ENCODE data around the gene VSTM1. TPM values are rescaled to one million over a fixed set of nuclear protein-coding genes. Genes with fewer than 3 reads are reported as not detected.

The VSTM1 gene
- total and polyA plus RNA-seq, 2 of the 8 experiments (the other 6 are each of a cell fraction or from before 2014, with no cell fraction given), result 0.12 to 0.65 TPM

- peaks cover 0 to 5% (median 2%) of the 10 kb centered on the region in 4 experiments; a peak in 4 of 7 replicates for H3K4me1 ChIP-seq (replicated peaks in 1 of 4; ENCODE audit: control insufficient read depth in 3 of 4, insufficient read depth in 4 of 4, low read length in 3 of 4)
- no peaks in the 10 kb centered on the region for H3K36me3 ChIP-seq (ENCODE audit: control insufficient read depth in 2 of 4, insufficient read depth in 4 of 4, low read length in 3 of 4)
- FAIRE-seq, result no peak
- no peak overlapping the region for H3K14ac ChIP-seq (ENCODE audit: insufficient read length)
- no peak overlapping the region for H3K4me3 ChIP-seq (ENCODE audit: extremely low read depth in 1 of 4, insufficient read depth in 2 of 4, low read depth in 3 of 4, low read length in 4 of 4)
- H3K79me1 ChIP-seq (ENCODE audit: low read depth, low read length), result no peaks in the 10 kb centered on the region
- no peak overlapping the region for H3K56ac ChIP-seq (replicated peaks; ENCODE audit: insufficient read length, low read depth, low read length)
- peak overlapping the region in 1 of 2 experiments; percentile 51; a peak in 1 of 4 replicates for H3K4me2 ChIP-seq (ENCODE audit: insufficient read depth in 1 of 2, low read depth in 2 of 2, low read length in 2 of 2)
- H3K27me3 ChIP-seq (replicated peaks in 1 of 4; ENCODE audit: control insufficient read depth in 3 of 4, extremely low read depth in 1 of 4, insufficient read depth in 3 of 4, low read length in 3 of 4), result peaks cover 6 to 29% (median 19%) of the 10 kb centered on the region in 4 experiments
- no peak overlapping the region for H2BK15ac ChIP-seq (ENCODE audit: low read length)
- no peaks in the 10 kb centered on the region; a peak in 1 of 4 replicates for H3K9me3 ChIP-seq (ENCODE audit: insufficient read depth in 2 of 2, low read depth in 1 of 2, low read length in 1 of 2)
- CTCF ChIA-PET (ENCODE audit: partially characterized antibody), result interaction anchor here (0.9 to 2.4 kb wide), 3 partner anchors 52 to 301 kb away, joined by 3 to 7 read pairs (median 5); no protein-coding TSS in a partner anchor
- H2AK5ac ChIP-seq (ENCODE audit: low read depth, low read length), result no peak overlapping the region
- no peaks in the 10 kb centered on the region for H3K79me2 ChIP-seq (ENCODE audit: control insufficient read depth in 1 of 2, insufficient read depth in 2 of 2, low read length in 2 of 2)
- POLR2A ChIA-PET (ENCODE audit: partially characterized antibody), result interaction anchor here (1.0 to 6.1 kb wide), 11 partner anchors 12 to 227 kb away, joined by 3 to 37 read pairs (median 4); partner anchors contain the start of genes CNOT3, MYADM, PRPF31 and TFPT
- H2BK120ac ChIP-seq (replicated peaks; ENCODE audit: low read depth, low read length), result no peak overlapping the region
- H4K91ac ChIP-seq (replicated peaks; ENCODE audit: insufficient read length, low read length), result no peak overlapping the region
- H3K18ac ChIP-seq (ENCODE audit: extremely low read depth, low read length), result no peak overlapping the region
- H2BK12ac ChIP-seq (ENCODE audit: low read depth, low read length), result no peak overlapping the region
- H3K4ac ChIP-seq (replicated peaks; ENCODE audit: insufficient read length, low read depth, low read length), result no peak overlapping the region
- no peak overlapping the region for H3K23ac ChIP-seq (ENCODE audit: insufficient read length)
- DNase-seq (ENCODE audit: low read depth in 1 of 2, low spot score in 2 of 2), result no peak
- H4K20me1 ChIP-seq (replicated peaks in 1 of 2; ENCODE audit: control insufficient read depth in 1 of 2, insufficient read depth in 2 of 2, low read length in 2 of 2), result no peaks in the 10 kb centered on the region
- no peak overlapping the region for H2AFZ ChIP-seq (ENCODE audit: low read length)
- no peak overlapping the region for H4K8ac ChIP-seq (ENCODE audit: extremely low read depth, insufficient read depth, low read length)
- no peak overlapping the region for H2BK20ac ChIP-seq (ENCODE audit: low read length)
- TF ChIP-seq SP1 (IDR thresholded peaks at IDR 0.05; ENCODE audit: low read depth, low read length), result 0 out of 2 replicates have a peak, but pooled peaks have one; percentile 12
- TF ChIP-seq CBX5 (IDR thresholded peaks at IDR 0.05; ENCODE audit: low read depth, low read length), result no peak
- H2BK5ac ChIP-seq (ENCODE audit: low read depth, low read length), result no peak overlapping the region
- no peak overlapping the region for H4K5ac ChIP-seq (ENCODE audit: insufficient read length, low read depth, low read length)
- H3K9ac ChIP-seq (replicated peaks in 1 of 4; ENCODE audit: extremely low read depth in 1 of 4, low read depth in 3 of 4, low read length in 3 of 4), result no peak overlapping the region
- peaks cover 13% of the 10 kb centered on the region; the same call in 1 of the 2 replicates for H3K23me2 ChIP-seq (ENCODE audit: low read depth, low read length)
- H3K27ac ChIP-seq (ENCODE audit: low read depth, low read length), result no peak overlapping the region
- 88% methylated on average over 17 of the region's 17 CpGs; no CpG with 5 or more reads in 1 of the 2 experiments for WGBS, 2 experiments (ENCODE audit: extremely low coverage in 1 of 2, insufficient coverage in 1 of 2, insufficient read length in 1 of 2, insufficient replicate concordance in 2 of 2, low coverage in 1 of 2, low lambda C conversion rate in 2 of 2, missing lambda C conversion rate in 1 of 2)
These were observed 30.8 kb upstream of the VSTM1 start for GRCh38 chr19:54094426-54095000.
